Omental fat pad (tissue), 4 donors: Measurements from ENCODE around the gene DYSF. TPM values are rescaled to one million over a fixed set of nuclear protein-coding genes. Genes with fewer than 3 reads are reported as not detected.

Experiments used
- ATAC-seq: fragments of 150-250 bp; one replicate; pipeline ENCODE4 v1.9.1; 2016; ENCODE audit warnings: mild to moderate bottlenecking, moderate library complexity; ENCODE audit not compliant: low FRiP score
- DNase-seq: peaks from one replicate; pipeline ENCODE4 v3.0.0-alpha.2; 2019; ENCODE audit warnings: low spot score
- total RNA-seq, 4 donors: library from RNA; depleted of rRNA; stranded (reverse); fragments of >200 nt; gene quantifications; one replicate each; pipeline ENCODE4 v1.1.0, GENCODE V29; 2016
- TF ChIP-seq, protein P1 (sequence below), 3 donors: fragments of 450-650 bp; IDR thresholded peaks; one replicate each; pipeline ENCODE4 v1.5.1; 2016 to 2017; ENCODE audit warnings: antibody characterized with exemption in 3 of 3, mild to moderate bottlenecking in 3 of 3, moderate library complexity in 2 of 3

Gene DYSF
- total RNA-seq, 4 donors from 2014 or later, result 7.9 to 70.5 (median 17.8) TPM

DNA sequence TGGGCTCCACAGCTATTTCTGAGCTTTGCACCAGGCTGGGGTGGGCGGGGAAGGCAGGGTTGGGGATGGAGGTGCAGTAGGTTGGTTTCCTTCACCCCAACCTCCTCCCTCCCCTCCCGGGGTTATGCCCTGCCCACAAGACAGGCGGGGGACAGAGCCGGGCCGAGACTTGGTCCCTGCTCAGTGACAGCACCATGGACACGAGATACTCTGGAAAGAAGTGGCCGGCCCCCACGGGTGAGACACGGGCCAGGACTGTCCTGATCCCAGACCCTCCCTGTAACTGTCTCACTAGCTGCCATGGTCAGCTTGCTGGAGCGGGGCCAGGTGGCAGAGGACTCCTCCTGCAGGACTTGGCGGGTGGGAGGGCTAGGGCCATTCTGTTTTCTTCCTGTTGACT is 59.7 kb downstream of the DYSF start:
- ATAC-seq (no peak), DNase-seq (no peak)
- TF ChIP-seq, protein P1, sequence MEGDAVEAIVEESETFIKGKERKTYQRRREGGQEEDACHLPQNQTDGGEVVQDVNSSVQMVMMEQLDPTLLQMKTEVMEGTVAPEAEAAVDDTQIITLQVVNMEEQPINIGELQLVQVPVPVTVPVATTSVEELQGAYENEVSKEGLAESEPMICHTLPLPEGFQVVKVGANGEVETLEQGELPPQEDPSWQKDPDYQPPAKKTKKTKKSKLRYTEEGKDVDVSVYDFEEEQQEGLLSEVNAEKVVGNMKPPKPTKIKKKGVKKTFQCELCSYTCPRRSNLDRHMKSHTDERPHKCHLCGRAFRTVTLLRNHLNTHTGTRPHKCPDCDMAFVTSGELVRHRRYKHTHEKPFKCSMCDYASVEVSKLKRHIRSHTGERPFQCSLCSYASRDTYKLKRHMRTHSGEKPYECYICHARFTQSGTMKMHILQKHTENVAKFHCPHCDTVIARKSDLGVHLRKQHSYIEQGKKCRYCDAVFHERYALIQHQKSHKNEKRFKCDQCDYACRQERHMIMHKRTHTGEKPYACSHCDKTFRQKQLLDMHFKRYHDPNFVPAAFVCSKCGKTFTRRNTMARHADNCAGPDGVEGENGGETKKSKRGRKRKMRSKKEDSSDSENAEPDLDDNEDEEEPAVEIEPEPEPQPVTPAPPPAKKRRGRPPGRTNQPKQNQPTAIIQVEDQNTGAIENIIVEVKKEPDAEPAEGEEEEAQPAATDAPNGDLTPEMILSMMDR (IDR thresholded peaks at IDR 0.05), result no peak

- no peak for ATAC-seq
- TF ChIP-seq, protein P1 (IDR thresholded peaks at IDR 0.05), result no peak
- DNase-seq, result no peak
Measured at GRCh38 chr2:71513721-71514120, 60.4 kb downstream of the DYSF start.

DNA sequence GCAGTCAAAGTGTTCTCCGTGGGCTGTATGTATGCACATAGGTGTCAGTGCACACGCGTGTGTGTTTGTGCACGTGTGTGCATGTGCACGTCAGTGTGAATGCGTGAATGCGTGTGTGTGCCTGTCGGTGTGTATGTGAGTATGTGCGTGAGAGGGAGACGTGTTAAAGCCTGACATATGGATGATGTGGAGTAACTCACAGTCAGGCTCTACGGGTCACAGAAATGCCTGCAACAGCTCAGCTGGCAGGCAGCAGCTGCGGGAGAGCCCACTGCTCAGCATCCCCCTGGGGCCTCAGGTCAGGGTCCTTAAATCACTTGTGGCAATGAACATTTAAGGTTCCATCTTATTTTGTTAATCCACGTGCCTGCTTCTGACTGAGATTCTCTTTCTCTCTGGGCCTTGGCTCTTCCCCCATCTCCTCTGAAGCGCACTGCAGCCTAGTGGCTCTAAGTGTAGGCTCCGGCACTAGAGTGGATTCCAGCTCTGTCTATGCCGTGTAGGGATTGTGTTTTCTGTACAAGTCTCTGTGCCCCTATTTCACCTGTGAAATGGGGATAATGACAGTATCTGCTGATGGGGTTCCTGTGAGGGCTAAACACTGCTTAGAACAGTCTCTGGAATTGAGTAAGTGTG is 63.0 kb downstream of the DYSF start:
- no peak for ATAC-seq
- TF ChIP-seq, protein P1 (IDR thresholded peaks at IDR 0.05), result no peak
- DNase-seq, result no peak

- TF ChIP-seq, protein P1 (IDR thresholded peaks at IDR 0.05), result no peak
- DNase-seq, result no peak
- no peak for ATAC-seq
Measured at GRCh38 chr2:71517851-71518250, 64.5 kb downstream of the DYSF start.

GRCh38 chr2:71521436-71521950 is 68.1 kb downstream of the DYSF start:
- DNase-seq, result no peak
- no peak for ATAC-seq
- TF ChIP-seq, protein P1 (IDR thresholded peaks at IDR 0.05), result no peak

- DNase-seq (no peak), ATAC-seq (no peak)
- TF ChIP-seq, protein P1 (IDR thresholded peaks at IDR 0.05), result no peak
Measured at GRCh38 chr2:71524476-71524875, 71.1 kb downstream of the DYSF start.

GRCh38 chr2:71526141-71526540 is 72.8 kb downstream of the DYSF start:
- TF ChIP-seq, protein P1 (IDR thresholded peaks at IDR 0.05), result no peak
- ATAC-seq (no peak), DNase-seq (no peak)
